Stimulated activated CD8-positive, alpha-beta memory T cell treated with anti-CD3 and anti-CD28 coated beads, Interleukin-4, amount 100 ng/mL, for 24 hours (primary cell): ENCODE results near the gene TMEM82.

Experiments used
- DNase-seq: peaks from one replicate; pipeline ENCODE4 v3.0.0-alpha.2; 2020; ENCODE audit warnings: low read depth

TMEM82 gene

GRCh38 chr1:15757016-15757543 lies 14.8 kb downstream of the TMEM82 start:
- no peak for DNase-seq

- DNase-seq: no peak
Measured at GRCh38 chr1:15757575-15758342, 15.5 kb downstream of the TMEM82 start.

GRCh38 chr1:15758343-15758931 lies 16.1 kb downstream of the TMEM82 start, which contains the start of gene FBLIM1:
FBLIM1 (plus strand) TSS chr1:15758795; CDS start chr1:15764984, 6,189 bp downstream.
- no peak for DNase-seq

- no peak for DNase-seq
Measured at GRCh38 chr1:15758953-15759661, 16.8 kb downstream of the TMEM82 start.

GRCh38 chr1:15760520-15761211 lies 18.4 kb downstream of the TMEM82 start:
- DNase-seq: no peak

GRCh38 chr1:15761366-15762128 lies 19.2 kb downstream of the TMEM82 start:
- DNase-seq: no peak

- no peak for DNase-seq
Measured at GRCh38 chr1:15762546-15762945, 20.2 kb downstream of the TMEM82 start.

GRCh38 chr1:15764269-15764764 lies 22.0 kb downstream of the TMEM82 start:
- DNase-seq: no peak

GRCh38 chr1:15764890-15765289 lies 22.6 kb downstream of the TMEM82 start:
- DNase-seq: no peak

GRCh38 chr1:15765495-15766194 lies 23.3 kb downstream of the TMEM82 start:
- DNase-seq: no peak

- no peak for DNase-seq
Measured at GRCh38 chr1:15767941-15768340, 25.6 kb downstream of the TMEM82 start.

GRCh38 chr1:15768388-15768787 lies 26.1 kb downstream of the TMEM82 start:
- no peak for DNase-seq

- no peak for DNase-seq
Measured at GRCh38 chr1:15770313-15770962, 28.1 kb downstream of the TMEM82 start.

- DNase-seq: no peak
Measured at GRCh38 chr1:15771836-15772515, 29.7 kb downstream of the TMEM82 start.

- no peak for DNase-seq
Measured at GRCh38 chr1:15775706-15776105, 33.4 kb downstream of the TMEM82 start.

GRCh38 chr1:15777909-15778707 lies 35.8 kb downstream of the TMEM82 start:
- DNase-seq: no peak

- no peak for DNase-seq
Measured at GRCh38 chr1:15785683-15786082, 43.4 kb downstream of the TMEM82 start.

- no peak for DNase-seq
Measured at GRCh38 chr1:15786581-15786980, 44.3 kb downstream of the TMEM82 start.
